Epithelial cell of prostate (primary cell): ENCODE results near the gene SLC41A2.

Source experiments
- DNase-seq: peaks from one replicate; pipeline ENCODE4 v3.0.0-alpha.2; 2011; ENCODE audit warnings: low read depth, low spot score
- H3K27ac ChIP-seq: fragments of 450-650 bp; 2 replicates; pipeline ENCODE4 v1.5.1; 2017; ENCODE audit warnings: mild to moderate bottlenecking

Gene SLC41A2

GRCh38 chr12:104933778-104934177 is 24.3 kb downstream of the SLC41A2 start:
- DNase-seq: no peak
- no peak overlapping the region for H3K27ac ChIP-seq

- DNase-seq: no peak
- H3K27ac ChIP-seq: no peak overlapping the region
Observed at GRCh38 chr12:104933128-104933527, 25.0 kb downstream of the SLC41A2 start.

DNA sequence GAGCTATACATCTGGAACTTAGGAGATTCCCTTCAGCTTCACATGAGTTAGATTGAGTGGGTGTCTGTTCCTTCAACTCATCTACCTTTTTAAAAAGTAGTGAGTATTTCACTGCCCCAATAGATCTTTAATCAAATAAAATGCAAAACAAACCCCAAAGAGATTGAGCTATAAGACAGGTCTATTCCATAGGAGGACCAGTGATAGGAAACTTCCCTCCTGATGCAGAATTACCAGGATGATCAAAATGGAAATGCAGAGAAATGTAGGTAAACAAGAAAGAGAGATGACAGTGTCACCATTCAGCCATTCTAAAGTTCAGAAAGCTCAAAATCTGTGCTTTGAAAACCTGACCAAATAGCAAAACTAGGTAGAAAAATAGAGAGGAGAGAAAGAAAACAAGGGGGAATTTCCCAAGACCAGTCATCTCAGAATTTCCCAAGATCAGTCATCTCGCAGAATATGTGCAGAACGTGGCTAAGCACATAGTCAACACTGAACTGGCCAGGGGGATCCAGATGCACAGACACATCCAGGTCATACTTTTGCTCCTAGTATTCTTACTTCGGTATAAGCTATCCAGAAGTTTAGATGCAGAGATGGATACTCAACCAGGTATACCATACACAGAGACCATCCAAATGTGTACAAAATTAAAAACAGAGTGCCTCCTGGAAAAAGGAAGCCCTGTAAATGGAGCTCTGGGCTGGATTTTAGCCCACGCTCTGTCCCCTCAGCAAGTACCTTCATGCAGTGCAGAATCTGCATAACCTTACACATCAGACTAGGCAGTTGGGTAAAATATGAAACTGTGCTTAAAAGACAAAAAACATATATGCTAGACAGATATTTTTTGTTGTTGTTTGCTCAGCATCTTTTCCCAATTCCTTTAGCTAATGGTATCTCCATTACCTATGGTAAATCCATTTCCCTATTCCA is 27.4 kb downstream of the SLC41A2 start:
- no peak for DNase-seq

GRCh38 chr12:104929977-104930376 is 28.1 kb downstream of the SLC41A2 start:
- no peak overlapping the region for H3K27ac ChIP-seq
- no peak for DNase-seq

More for the DNA sequence above, 27.4 kb downstream of the SLC41A2 start:
- no peak overlapping the region for H3K27ac ChIP-seq

DNA sequence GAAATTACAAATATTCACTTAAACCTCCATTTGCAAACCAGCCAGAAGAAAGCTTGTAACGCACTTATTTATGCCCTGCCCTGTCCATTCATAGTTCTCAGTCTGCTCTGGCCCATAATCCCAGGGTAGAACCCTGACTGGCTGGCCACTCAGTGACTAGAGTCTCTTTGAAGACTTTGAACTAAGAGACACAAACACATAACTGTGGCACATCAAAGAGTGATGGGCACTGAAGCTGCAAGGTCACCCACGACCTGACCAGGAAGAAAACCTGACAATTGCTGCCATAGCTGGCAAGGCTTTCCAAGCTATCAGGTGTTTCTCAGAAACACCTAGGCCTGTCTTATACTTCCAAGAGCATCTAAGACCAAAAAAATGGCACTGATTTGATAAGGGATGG is 28.7 kb downstream of the SLC41A2 start:
- no peak for DNase-seq
- no peak overlapping the region for H3K27ac ChIP-seq

- DNase-seq: no peak
- no peak overlapping the region for H3K27ac ChIP-seq
Observed at GRCh38 chr12:104928036-104928745, 29.9 kb downstream of the SLC41A2 start.

GRCh38 chr12:104925501-104925900 is 32.6 kb downstream of the SLC41A2 start:
- H3K27ac ChIP-seq: no peak overlapping the region
- DNase-seq: no peak

DNA sequence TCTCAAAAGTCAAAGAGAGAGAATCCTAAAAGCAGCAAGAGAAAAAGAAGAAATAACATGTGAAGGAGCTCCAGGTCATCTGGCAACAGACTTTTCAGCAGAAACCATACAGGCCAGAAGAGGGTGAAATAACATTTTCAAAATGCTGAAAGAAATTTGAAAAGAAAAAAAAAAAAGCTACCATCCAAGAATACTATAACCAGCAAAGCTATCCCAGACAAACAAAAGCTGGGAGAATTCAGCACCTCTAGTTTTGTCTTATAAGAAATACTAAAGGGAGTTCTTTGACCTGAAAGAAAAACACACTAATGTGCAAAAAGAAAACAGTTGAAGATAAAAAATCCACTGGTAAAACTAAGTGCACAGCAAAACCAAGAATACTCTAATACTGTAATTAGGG is 36.8 kb downstream of the SLC41A2 start:
- no peak for DNase-seq
- H3K27ac ChIP-seq: no peak overlapping the region

DNA sequence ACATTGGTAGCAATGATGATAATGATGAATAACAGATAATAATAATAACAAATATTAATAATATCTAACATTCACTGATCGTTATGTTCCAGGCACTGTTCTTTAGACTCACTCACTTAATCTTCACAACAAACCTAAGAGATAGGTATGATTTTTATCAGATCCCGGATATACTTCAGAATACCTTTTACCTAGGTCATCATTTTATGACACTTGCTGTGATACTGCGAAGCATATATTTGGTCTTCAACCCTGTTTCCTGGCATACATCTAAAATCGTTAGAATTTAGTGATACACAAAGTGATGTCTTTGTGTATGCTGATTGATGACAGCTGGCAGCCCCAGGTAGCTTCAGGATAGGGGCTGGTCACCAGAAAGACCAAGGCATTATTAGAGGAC is 46.1 kb downstream of the SLC41A2 start:
- DNase-seq: no peak
- H3K27ac ChIP-seq: no peak overlapping the region

DNA sequence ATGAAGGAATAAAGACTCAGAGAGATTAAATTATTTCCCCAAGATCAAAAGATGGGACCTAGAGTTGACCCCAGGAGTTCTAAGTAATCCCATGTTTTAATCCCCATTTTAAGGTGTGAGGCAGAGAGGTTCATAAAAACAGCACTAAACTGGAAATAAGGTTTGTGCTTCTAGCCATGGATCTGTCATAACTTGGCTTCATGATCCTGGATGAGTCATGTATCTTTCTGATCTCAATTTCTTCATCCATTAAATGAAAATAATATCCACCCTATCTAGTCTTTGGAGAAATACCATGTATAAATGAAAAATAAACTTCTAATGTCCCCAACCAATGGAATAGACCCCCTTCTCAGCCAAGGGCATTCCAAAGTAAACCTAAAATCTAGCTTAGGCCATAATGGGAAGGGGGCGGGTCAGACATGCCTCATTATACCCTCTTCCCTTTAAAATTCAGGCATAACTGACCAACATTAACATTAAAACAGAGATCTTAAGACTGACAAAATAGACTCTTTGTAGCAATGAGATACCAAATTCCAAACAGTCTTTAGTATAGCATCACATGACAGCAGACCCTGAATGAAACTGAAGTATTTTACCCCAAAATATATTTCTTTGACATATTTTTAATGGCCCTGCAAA is 47.8 kb downstream of the SLC41A2 start:
- H3K27ac ChIP-seq: no peak overlapping the region
- no peak for DNase-seq

GRCh38 chr12:104909761-104910160 is 48.3 kb downstream of the SLC41A2 start:
- no peak overlapping the region for H3K27ac ChIP-seq
- DNase-seq: no peak
